GM23248 (cell line): ENCODE results near the gene OSBPL6. TPM values are rescaled to one million over a fixed set of nuclear protein-coding genes. Genes with fewer than 3 reads are reported as not detected.
"Not testable (repeated sequence)": the region's sequence is repeated elsewhere in the genome, so short reads cannot be mapped to it uniquely, and the experiment has no call there.

ENCODE experiments used
- DNase-seq: peaks from one replicate; pipeline ENCODE4 v3.0.0-alpha.2; 2015
- H2AFZ ChIP-seq: fragments of 200-600 bp; sonication (generic); 2 replicates; pipeline ENCODE4 v1.6.1; 2016; ENCODE audit warnings: antibody characterized with exemption
- H3F3A ChIP-seq: fragments of 200-600 bp; sonication (generic); 2 replicates; pipeline ENCODE4 v1.6.1; 2016; ENCODE audit warnings: mild to moderate bottlenecking, antibody characterized with exemption, mixed run types; ENCODE audit not compliant: insufficient read depth
- H3K27ac ChIP-seq: fragments of 200-600 bp; sonication (generic); 2 replicates; pipeline ENCODE4 v1.5.1; 2016; ENCODE audit warnings: mild to moderate bottlenecking
- H3K27me3 ChIP-seq: fragments of 200-600 bp; sonication (generic); replicated peaks from 2 replicates; pipeline ENCODE4 v1.6.1; 2016; ENCODE audit warnings: mild to moderate bottlenecking; ENCODE audit not compliant: insufficient read depth
- H3K36me3 ChIP-seq: fragments of 200-600 bp; sonication (generic); 2 replicates; pipeline ENCODE4 v1.6.1; 2016; ENCODE audit warnings: low read depth, mild to moderate bottlenecking
- H3K4me1 ChIP-seq: fragments of 200-600 bp; sonication (generic); 2 replicates; pipeline ENCODE4 v1.6.1; 2016; ENCODE audit warnings: mild to moderate bottlenecking; ENCODE audit not compliant: insufficient read depth
- H3K4me2 ChIP-seq: fragments of 200-600 bp; sonication (generic); one replicate; pipeline ENCODE4 v1.6.1; 2016; ENCODE audit warnings: mild to moderate bottlenecking; ENCODE audit not compliant: unreplicated experiment
- H3K4me3 ChIP-seq: fragments of 200-600 bp; sonication (generic); 2 replicates; pipeline ENCODE4 v1.5.1; 2016; ENCODE audit warnings: mild to moderate bottlenecking
- H3K79me2 ChIP-seq: fragments of 200-600 bp; sonication (generic); 2 replicates; pipeline ENCODE4 v1.6.1; 2016; ENCODE audit warnings: mild to moderate bottlenecking; ENCODE audit not compliant: insufficient read depth
- H3K9ac ChIP-seq: fragments of 200-600 bp; sonication (generic); 2 replicates; pipeline ENCODE4 v1.6.1; 2016; ENCODE audit warnings: mild to moderate bottlenecking
- H3K9me2 ChIP-seq: fragments of 200-600 bp; sonication (generic); 2 replicates; pipeline ENCODE4 v1.6.1; 2016; ENCODE audit warnings: mixed run types, mild to moderate bottlenecking, moderate library complexity; ENCODE audit not compliant: insufficient read depth
- H3K9me3 ChIP-seq: fragments of 200-600 bp; sonication (generic); one replicate; pipeline ENCODE4 v1.6.1; 2017; ENCODE audit warnings: low read depth
- H4K20me1 ChIP-seq: fragments of 200-600 bp; sonication (generic); 2 replicates; pipeline ENCODE4 v1.6.0; 2016; ENCODE audit not compliant: insufficient read depth
- EZH2 ChIP-seq: fragments of 200-600 bp; sonication (generic); IDR thresholded peaks from 2 replicates; pipeline ENCODE4 v1.6.1; 2018; ENCODE audit warnings: antibody characterized with exemption, mild to moderate bottlenecking; ENCODE audit not compliant: insufficient read depth, poor library complexity, severe bottlenecking
- EZH2phosphoT487 ChIP-seq: fragments of 200-600 bp; sonication (generic); IDR thresholded peaks from 2 replicates; pipeline ENCODE4 v1.6.1; 2018; ENCODE audit warnings: antibody characterized with exemption, moderate library complexity, mild to moderate bottlenecking, low read depth; ENCODE audit not compliant: insufficient read depth
- WGBS, 2 experiments: methylation state at CpG; one replicate each; pipeline ENCODE4 v1.1.6; 2015 to 2017; ENCODE audit warnings: low lambda C conversion rate in 2 of 2, low coverage in 1 of 2; ENCODE audit errors: missing lambda C conversion rate in 2 of 2; 5-methylcytosine and 5-hydroxymethylcytosine counted together
- in situ Hi-C: fragments of 300-500 bp; cut with MboI; formaldehyde crosslinking; loops from 2 replicates; pipeline ENCODE4 v1.15.0; 2020
- polyA plus RNA-seq: library from polyadenylated mRNA; unstranded; fragments of >200 nt; fragmentation: Nextera tagmentation; extraction: Ambion mirVana; gene quantifications from 2 replicates; pipeline ENCODE4 v1.2.1, GENCODE V29; 2016
- total RNA-seq: library from RNA; depleted of rRNA; stranded (reverse); fragments of >200 nt; shearing (Covaris generic); gene quantifications from 2 replicates; pipeline ENCODE4 v1.2.3, GENCODE V29; 2014

Gene OSBPL6
- total and polyA plus RNA-seq, 2 experiments from 2014 or later = 6.3 to 11.8 TPM

GRCh38 chr2:178418426-178418825 is 224.1 kb downstream of the OSBPL6 start:
- peak; percentile 40 for DNase-seq
- no peak overlapping the region for H3K27ac ChIP-seq
- no peaks in the 10 kb centered on the region for H3K9me3 ChIP-seq
- H3K27me3 ChIP-seq = no peaks in the 10 kb centered on the region
- no peaks in the 10 kb centered on the region for H4K20me1 ChIP-seq
- TF ChIP-seq EZH2 (no peak), EZH2phosphoT487 (no peak)
- H3K79me2 ChIP-seq = peaks cover 7% of the 10 kb centered on the region
- peaks cover 7% of the 10 kb centered on the region for H3K4me1 ChIP-seq
- no peaks in the 10 kb centered on the region for H3K36me3 ChIP-seq
- no peak overlapping the region for H3K9ac ChIP-seq
- in situ Hi-C loops = loop anchor here (10.0 kb wide), 1 partner anchor 294 kb away; no protein-coding TSS in a partner anchor
- H3K9me2 ChIP-seq = no peaks in the 10 kb centered on the region
- H3K4me2 ChIP-seq = no peak overlapping the region
- WGBS, 2 experiments = 95 to 96% methylated on average over 1 of the region's 1 CpG
- H3K4me3 ChIP-seq = no peak overlapping the region
- peaks cover 8% of the 10 kb centered on the region; the same call in 1 of the 2 replicates for H3F3A ChIP-seq
- no peak overlapping the region for H2AFZ ChIP-seq

- Histone ChIP-seq H4K20me1 (no peaks in the 10 kb centered on the region), H3K9me3 (no peaks in the 10 kb centered on the region), H3K27ac (no peak overlapping the region), H3F3A (peaks cover 5% of the 10 kb centered on the region; the same call in 1 of the 2 replicates), H3K4me2 (no peak overlapping the region), H3K27me3 (no peaks in the 10 kb centered on the region), H3K4me3 (no peak overlapping the region), H3K9ac (no peak overlapping the region), H3K9me2 (no peaks in the 10 kb centered on the region), H3K4me1 (peaks cover 7% of the 10 kb centered on the region), H3K79me2 (peaks cover 10% of the 10 kb centered on the region), H2AFZ (no peak overlapping the region), H3K36me3 (no peaks in the 10 kb centered on the region)
- DNase-seq = peak; percentile 26
- WGBS, 2 experiments = 90 to 98% methylated on average over 1 of the region's 1 CpG
- in situ Hi-C loops = loop anchor here (10.0 kb wide), 1 partner anchor 294 kb away; no protein-coding TSS in a partner anchor
- TF ChIP-seq EZH2phosphoT487 (no peak), EZH2 (no peak)
Measured at GRCh38 chr2:178419123-178419522, 224.8 kb downstream of the OSBPL6 start.

GRCh38 chr2:178420463-178420999 is 226.2 kb downstream of the OSBPL6 start:
- 90 to 93% methylated on average over 1 of the region's 1 CpG for WGBS, 2 experiments
- in situ Hi-C loops = no loop called here
- no peaks in the 10 kb centered on the region for H3K27me3 ChIP-seq

GRCh38 chr2:178422097-178422496 is 227.8 kb downstream of the OSBPL6 start:
- Histone ChIP-seq H4K20me1 (no peaks in the 10 kb centered on the region), H3K9ac (no peak overlapping the region), H3K4me1 (no peaks in the 10 kb centered on the region), H3K9me2 (no peaks in the 10 kb centered on the region), H3K79me2 (peaks cover 14% of the 10 kb centered on the region; the same call in 1 of the 2 replicates), H3K4me3 (no peak overlapping the region), H2AFZ (no peak overlapping the region), H3K27me3 (no peaks in the 10 kb centered on the region), H3K4me2 (no peak overlapping the region), H3F3A (no peaks in the 10 kb centered on the region), H3K36me3 (0 out of 2 replicates have a peak, but pooled peaks cover 3% of the 10 kb centered on the region), H3K9me3 (no peaks in the 10 kb centered on the region), H3K27ac (no peak overlapping the region)
- in situ Hi-C loops = no loop called here
- WGBS, 2 experiments = 84 to 85% methylated on average over 3 of the region's 3 CpGs
- DNase-seq = no peak
- no peak for TF ChIP-seq EZH2
- TF ChIP-seq EZH2phosphoT487 = no peak

More at GRCh38 chr2:178420463-178420999, 226.2 kb downstream of the OSBPL6 start:
- Histone ChIP-seq H3K4me3 (no peak overlapping the region), H3K9me2 (no peaks in the 10 kb centered on the region), H3K4me1 (no peaks in the 10 kb centered on the region), H2AFZ (no peak overlapping the region), H3K4me2 (no peak overlapping the region), H3F3A (no peaks in the 10 kb centered on the region), H3K27ac (no peak overlapping the region), H4K20me1 (no peaks in the 10 kb centered on the region), H3K36me3 (no peaks in the 10 kb centered on the region), H3K9ac (no peak overlapping the region), H3K9me3 (no peaks in the 10 kb centered on the region), H3K79me2 (peaks cover 10% of the 10 kb centered on the region; the same call in 1 of the 2 replicates)
- TF ChIP-seq EZH2 (no peak), EZH2phosphoT487 (no peak)
- no peak for DNase-seq

- H3K4me2 ChIP-seq, H3K9ac ChIP-seq, H3K4me1 ChIP-seq, H3K4me3 ChIP-seq, H3K36me3 ChIP-seq, H3K27me3 ChIP-seq, H3K9me2 ChIP-seq, H4K20me1 ChIP-seq, H2AFZ ChIP-seq, H3F3A ChIP-seq, DNase-seq, in situ Hi-C loops, H3K27ac ChIP-seq, H3K9me3 ChIP-seq: not testable (repeated sequence)
- 88 to 91% methylated on average over 5 of the region's 5 CpGs for WGBS, 2 experiments
- peaks cover 14% of the 10 kb centered on the region; the same call in 1 of the 2 replicates for H3K79me2 ChIP-seq
Measured at GRCh38 chr2:178423746-178424145, 229.4 kb downstream of the OSBPL6 start.
